H9 (cell line): Measurements from ENCODE around the gene KDM2B. TPM values are rescaled to one million over a fixed set of nuclear protein-coding genes. Genes with fewer than 3 reads are reported as not detected.
A peak's percentile ranks its signal among the peaks of the same experiment; 100 is the strongest.

Source experiments
- DNase-seq: peaks from one replicate; pipeline ENCODE4 v3.0.0-alpha.2; 2017
- H2AFZ ChIP-seq: one replicate; pipeline ENCODE4 v1.6.1; 2013; ENCODE audit warnings: mild to moderate bottlenecking, low read length, control low read depth, moderate library complexity
- H2AK5ac ChIP-seq: 2 replicates; pipeline ENCODE4 v1.6.1; 2013; ENCODE audit warnings: low read length, control low read depth, mixed read lengths; ENCODE audit not compliant: insufficient read length
- H2BK120ac ChIP-seq: one replicate; pipeline ENCODE4 v1.6.1; 2013; ENCODE audit warnings: low read depth, mild to moderate bottlenecking, low read length, control low read depth, inconsistent platforms; ENCODE audit not compliant: poor library complexity, severe bottlenecking
- H2BK12ac ChIP-seq: 2 replicates; pipeline ENCODE4 v1.6.1; 2013; ENCODE audit warnings: low read length, control low read depth, mixed read lengths, low read depth; ENCODE audit not compliant: insufficient read length
- H2BK15ac ChIP-seq: 2 replicates; pipeline ENCODE4 v1.6.1; 2013; ENCODE audit warnings: low read depth, low read length, control low read depth
- H2BK20ac ChIP-seq: one replicate; pipeline ENCODE4 v1.6.1; 2013; ENCODE audit warnings: low read depth, mild to moderate bottlenecking, low read length, control low read depth, inconsistent platforms; ENCODE audit not compliant: poor library complexity, severe bottlenecking
- H2BK5ac ChIP-seq: 2 replicates; pipeline ENCODE4 v1.6.1; 2013; ENCODE audit warnings: low read length, control low read depth, mixed read lengths; ENCODE audit not compliant: insufficient read length
- H3K14ac ChIP-seq: 2 replicates; pipeline ENCODE4 v1.6.1; 2013; ENCODE audit warnings: low read length, control low read depth; ENCODE audit not compliant: insufficient read depth
- H3K18ac ChIP-seq: 2 replicates; pipeline ENCODE4 v1.6.1; 2013; ENCODE audit warnings: low read depth, mild to moderate bottlenecking, mixed read lengths, low read length, control low read depth; ENCODE audit not compliant: insufficient read length
- H3K23ac ChIP-seq: 2 replicates; pipeline ENCODE4 v1.6.1; 2013; ENCODE audit warnings: low read length, control low read depth, mixed read lengths, low read depth; ENCODE audit not compliant: insufficient read length
- H3K23me2 ChIP-seq: 2 replicates; pipeline ENCODE4 v1.6.1; 2013; ENCODE audit warnings: low read depth, mild to moderate bottlenecking, mixed read lengths, low read length, control low read depth; ENCODE audit not compliant: insufficient read length, poor library complexity, severe bottlenecking
- H3K27ac ChIP-seq: 2 replicates; pipeline ENCODE4 v1.5.1; 2013; ENCODE audit warnings: low read length, control low read depth, mixed read lengths, low read depth; ENCODE audit not compliant: insufficient read length
- H3K27me3 ChIP-seq: 2 replicates; pipeline ENCODE4 v1.6.1; 2013; ENCODE audit warnings: low read length, control low read depth, inconsistent platforms; ENCODE audit not compliant: insufficient read depth
- H3K4ac ChIP-seq: 2 replicates; pipeline ENCODE4 v1.6.1; 2013; ENCODE audit warnings: low read depth, mild to moderate bottlenecking, control low read depth, inconsistent platforms, low read length, moderate library complexity
- H3K4me1 ChIP-seq: 2 replicates; pipeline ENCODE4 v1.6.1; 2013; ENCODE audit warnings: low read length, control low read depth, inconsistent platforms; ENCODE audit not compliant: insufficient read depth
- H3K4me2 ChIP-seq: 2 replicates; pipeline ENCODE4 v1.6.1; 2013; ENCODE audit warnings: low read length, control low read depth, mixed read lengths; ENCODE audit not compliant: insufficient read length, insufficient read depth
- H3K56ac ChIP-seq: 2 replicates; pipeline ENCODE4 v1.6.1; 2013; ENCODE audit warnings: low read depth, mild to moderate bottlenecking, mixed read lengths, low read length, control low read depth; ENCODE audit not compliant: insufficient read length
- H3K79me1 ChIP-seq: 2 replicates; pipeline ENCODE4 v1.6.1; 2013; ENCODE audit warnings: low read depth, mild to moderate bottlenecking, moderate library complexity, low read length, control low read depth, inconsistent platforms; ENCODE audit not compliant: insufficient read depth, poor library complexity, severe bottlenecking
- H3K79me2 ChIP-seq: 2 replicates; pipeline ENCODE4 v1.6.1; 2013; ENCODE audit warnings: low read length, control low read depth, inconsistent platforms; ENCODE audit not compliant: insufficient read depth
- H3K9ac ChIP-seq: 2 replicates; pipeline ENCODE4 v1.6.1; 2013; ENCODE audit warnings: low read length, control low read depth, mixed read lengths; ENCODE audit not compliant: insufficient read length; ENCODE audit errors: extremely low read depth
- H3K9me3 ChIP-seq: one replicate; pipeline ENCODE4 v1.6.1; 2013; ENCODE audit warnings: low read depth, low read length, inconsistent platforms; ENCODE audit not compliant: control insufficient read depth
- H3T11ph ChIP-seq: one replicate; pipeline ENCODE4 v1.6.1; 2013; ENCODE audit warnings: mild to moderate bottlenecking, low read length, control low read depth, inconsistent platforms
- H4K20me1 ChIP-seq: one replicate; pipeline ENCODE4 v1.6.1; 2013; ENCODE audit not compliant: control insufficient read depth, insufficient read length, insufficient read depth
- H4K5ac ChIP-seq: 2 replicates; pipeline ENCODE4 v1.6.1; 2013; ENCODE audit warnings: low read depth, mild to moderate bottlenecking, mixed read lengths, low read length, control low read depth; ENCODE audit not compliant: insufficient read length
- H4K8ac ChIP-seq: replicated peaks from 2 replicates; pipeline ENCODE4 v1.6.1; 2013; ENCODE audit warnings: low read length, control low read depth, mixed read lengths, low read depth; ENCODE audit not compliant: insufficient read length
- H4K91ac ChIP-seq: 2 replicates; pipeline ENCODE4 v1.6.1; 2013; ENCODE audit warnings: low read depth, mild to moderate bottlenecking, moderate library complexity, mixed read lengths, low read length, control low read depth; ENCODE audit not compliant: insufficient read length
- H3K27ac Mint-ChIP-seq, 3 experiments: 2 replicates in 2 of 3; 3 replicates in 1 of 3; pipeline ENCODE4 v1.8.0; 2020 to 2021; ENCODE audit warnings: mixed read lengths in 3 of 3, mild to moderate bottlenecking in 1 of 3, moderate library complexity in 1 of 3
- H3K27me3 Mint-ChIP-seq: 2 replicates; pipeline ENCODE4 v1.8.0; 2021; ENCODE audit warnings: low read depth, mild to moderate bottlenecking, moderate library complexity, mixed read lengths
- H3K36me3 Mint-ChIP-seq, 3 experiments: 2 replicates in 2 of 3; 3 replicates in 1 of 3; pipeline ENCODE4 v1.8.0; 2020 to 2021; ENCODE audit warnings: low read depth in 3 of 3, mixed read lengths in 3 of 3; ENCODE audit not compliant: insufficient read depth in 1 of 3
- H3K4me1 Mint-ChIP-seq, 2 experiments: 2 replicates each; pipeline ENCODE4 v1.8.0; 2020; ENCODE audit warnings: mixed read lengths in 2 of 2
- H3K4me3 Mint-ChIP-seq, 2 experiments: 2 replicates in 1 of 2; 3 replicates in 1 of 2; pipeline ENCODE4 v1.8.0; 2020 to 2021; ENCODE audit warnings: mild to moderate bottlenecking in 2 of 2, mixed read lengths in 2 of 2, moderate library complexity in 1 of 2
- H3K9me3 Mint-ChIP-seq, 2 experiments: 2 replicates in 1 of 2; 3 replicates in 1 of 2; pipeline ENCODE4 v1.8.0; 2020; ENCODE audit warnings: mild to moderate bottlenecking in 2 of 2, mixed read lengths in 2 of 2, moderate library complexity in 1 of 2
- CTCF ChIP-seq: fragments of 200-600 bp; sonication (generic); conservative IDR thresholded peaks from 3 replicates; pipeline ENCODE4 v1.8.0; 2021; ENCODE audit warnings: antibody characterized with exemption, mild to moderate bottlenecking
- WGBS: extraction: QIAGEN DNeasy Blood & Tissue Kit; methylation state at CpG from one replicate; pipeline ENCODE4 v1.1.7; 2013; ENCODE audit warnings: missing lambda C conversion rate, low lambda C conversion rate, mixed read lengths; ENCODE audit not compliant: insufficient read length; ENCODE audit errors: extremely low coverage; 5-methylcytosine and 5-hydroxymethylcytosine counted together
- total RNA-seq: library from RNA; stranded (reverse); gene quantifications from 2 replicates; pipeline ENCODE4 v1.2.1, GENCODE V29; 2021

Gene KDM2B
- total RNA-seq, 1 experiment from 2014 or later: 143 TPM

- Histone ChIP-seq H3K27ac (peak overlapping the region; percentile 93), H2BK120ac (no peak overlapping the region), H4K91ac (no peak overlapping the region), H3K79me2 (peaks cover 9% of the 10 kb centered on the region; the same call in 1 of the 2 replicates), H2AK5ac (no peak overlapping the region), H3K23ac (no peak overlapping the region), H3K18ac (no peak overlapping the region), H3K27me3 (no peaks in the 10 kb centered on the region), H3K14ac (peak overlapping the region; percentile 55), H2BK15ac (no peak overlapping the region), H2AFZ (no peak overlapping the region), H2BK5ac (peak overlapping the region; percentile 78), H3K9me3 (no peaks in the 10 kb centered on the region), H3K4me1 (peaks cover 6% of the 10 kb centered on the region; the same call in 1 of the 2 replicates), H3K4ac (no peak overlapping the region; the same call in 1 of the 2 replicates), H3K4me2 (peak overlapping the region; percentile 71), H4K5ac (no peak overlapping the region), H3K9ac (peak overlapping the region; percentile 53), H4K8ac (no peak overlapping the region), H4K20me1 (no peaks in the 10 kb centered on the region), H3K79me1 (no peaks in the 10 kb centered on the region), H3T11ph (peak overlapping the region; percentile 10), H2BK12ac (no peak overlapping the region), H2BK20ac (no peak overlapping the region), H3K23me2 (peaks cover 27% of the 10 kb centered on the region), H3K56ac (no peak overlapping the region)
- peaks cover 34% of the 10 kb centered on the region in 2 experiments for H3K4me1 Mint-ChIP-seq
- no peak for TF ChIP-seq CTCF
- peak overlapping the region; percentile 97 to 100 (median 100) for H3K27ac Mint-ChIP-seq
- no peaks in the 10 kb centered on the region for H3K27me3 Mint-ChIP-seq
- no peak for DNase-seq
- WGBS: no CpG with 5 or more reads among the region's 13 CpGs
- peaks cover 33 to 52% (median 43%) of the 10 kb centered on the region in 3 experiments for H3K36me3 Mint-ChIP-seq
- H3K9me3 Mint-ChIP-seq: no peaks in the 10 kb centered on the region
- peak overlapping the region; percentile 79 to 98 for H3K4me3 Mint-ChIP-seq
Observed at GRCh38 chr12:121575952-121576625, 4.7 kb downstream of the KDM2B start.
